Measurements from ENCODE around the gene PRDM16.

The PRDM16 gene

DNA sequence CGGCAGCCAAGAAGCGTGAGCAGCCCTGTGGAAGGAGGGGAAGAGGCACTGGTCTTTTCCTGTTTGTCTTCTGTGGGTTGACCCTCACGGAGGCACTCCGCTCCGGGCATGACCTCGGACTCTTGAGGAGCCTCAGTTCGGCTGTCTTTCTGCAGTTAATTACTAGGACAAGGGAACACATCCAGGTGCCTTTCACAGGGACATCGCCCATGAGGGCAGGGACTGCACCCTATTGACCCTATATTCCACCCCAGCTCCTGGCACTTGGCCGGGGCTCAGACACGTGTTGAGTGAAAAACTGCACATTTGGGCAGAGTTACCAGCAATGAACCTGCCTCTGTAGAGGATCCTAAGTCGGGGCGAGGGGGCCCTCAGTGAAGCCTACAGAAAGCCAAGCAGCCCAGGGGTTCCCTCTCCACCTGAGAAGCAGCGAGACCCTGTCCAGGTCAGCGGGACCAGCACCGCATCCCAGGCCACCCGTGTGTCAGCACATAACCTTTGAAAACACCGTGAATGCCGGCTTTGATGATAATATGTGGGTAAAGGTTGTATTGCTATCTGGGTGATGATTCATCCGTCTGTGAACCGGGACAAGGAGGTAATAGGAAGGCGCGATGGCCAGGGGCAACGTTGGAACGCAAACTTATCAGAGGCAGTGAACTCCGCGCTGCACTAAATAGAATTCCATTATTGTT, 224.0 kb downstream of the PRDM16 start:
- no peak for DNase-seq

DNA sequence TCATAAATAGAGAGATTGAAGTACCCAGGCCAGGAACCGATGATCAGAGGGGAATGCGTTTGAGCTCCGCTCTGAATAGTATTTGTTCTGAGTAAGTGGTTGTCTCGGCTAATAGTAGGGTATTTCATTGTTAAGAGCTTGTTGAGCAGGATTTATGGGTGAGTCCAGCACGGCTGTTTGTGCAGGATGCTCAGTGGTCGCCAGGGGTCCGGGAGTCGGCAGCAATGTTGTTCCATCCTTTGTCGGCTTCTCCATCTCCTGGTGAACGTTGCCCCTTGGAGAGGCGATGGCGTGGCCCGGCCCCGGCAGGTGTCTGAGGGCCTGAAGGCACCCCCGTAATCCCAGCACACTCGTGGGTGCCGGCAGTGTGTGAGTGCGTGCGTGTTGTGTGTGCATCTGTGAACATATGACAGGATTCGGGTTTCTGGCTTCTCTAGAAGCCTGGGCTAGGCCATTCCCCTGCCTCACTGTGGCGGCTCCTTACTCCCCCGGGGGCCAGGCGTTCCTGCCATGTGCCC, 224.6 kb downstream of the PRDM16 start:
- no peak for DNase-seq

DNA sequence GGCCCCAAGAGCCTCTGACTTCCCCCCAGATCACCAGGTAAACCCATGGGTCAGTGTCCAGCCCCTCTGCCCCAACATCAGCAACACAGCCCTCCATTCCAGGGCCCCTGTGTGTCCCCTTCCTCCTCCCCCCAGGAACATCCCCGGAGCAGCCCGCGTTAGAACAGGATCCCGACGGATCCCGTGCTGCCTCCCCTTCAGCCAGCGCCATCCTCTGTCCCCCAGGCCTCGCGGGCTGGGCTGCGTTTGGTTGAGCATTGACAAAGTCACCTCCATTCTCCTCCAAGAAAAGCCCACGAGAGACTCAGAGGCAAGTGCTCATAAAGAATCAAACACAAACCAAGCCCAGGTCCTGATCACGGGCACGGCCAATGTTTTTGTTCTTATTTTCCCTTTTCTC, 225.4 kb downstream of the PRDM16 start:
- DNase-seq, result no peak

DNA sequence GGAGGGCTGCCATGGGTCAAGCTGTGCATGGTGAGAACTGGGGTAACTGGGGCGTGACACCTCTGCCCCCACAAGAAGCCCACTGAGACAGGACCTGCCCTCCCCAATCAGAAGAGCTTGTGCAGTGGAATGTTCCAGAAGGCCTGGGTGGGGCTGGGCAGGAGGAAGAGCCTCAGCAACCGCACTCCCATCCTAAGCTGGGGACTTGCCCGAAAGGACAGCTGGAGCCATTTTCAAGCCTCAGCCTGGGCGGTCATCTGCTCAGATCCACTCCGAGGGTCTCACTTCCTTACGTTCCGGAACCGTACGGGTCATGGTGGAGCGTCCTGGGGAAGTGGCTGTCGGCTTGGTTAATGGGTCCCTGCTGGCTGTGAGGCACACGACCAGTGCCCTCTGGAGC, 226.8 kb downstream of the PRDM16 start:
- DNase-seq, result no peak

DNA sequence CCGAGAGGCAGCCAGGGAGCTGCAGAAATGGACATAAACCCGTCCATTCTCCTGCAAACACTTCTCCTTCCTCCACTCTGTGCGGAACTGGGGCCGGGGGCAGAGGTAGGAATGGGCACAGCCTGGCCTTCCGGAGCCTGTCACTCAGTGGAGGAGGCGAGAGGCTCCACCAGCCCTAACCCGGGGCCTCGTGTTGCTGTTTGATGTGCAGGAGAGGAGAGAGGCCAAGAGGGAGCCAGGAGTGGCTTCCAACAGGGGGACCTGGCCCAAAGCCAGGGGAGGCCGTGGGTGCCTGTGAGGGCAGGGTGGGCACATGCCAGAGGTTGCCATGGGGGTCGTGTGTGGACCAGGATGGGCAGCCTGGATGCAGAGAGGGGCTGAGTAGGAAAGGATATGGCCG, 227.3 kb downstream of the PRDM16 start:
- no peak for DNase-seq

DNA sequence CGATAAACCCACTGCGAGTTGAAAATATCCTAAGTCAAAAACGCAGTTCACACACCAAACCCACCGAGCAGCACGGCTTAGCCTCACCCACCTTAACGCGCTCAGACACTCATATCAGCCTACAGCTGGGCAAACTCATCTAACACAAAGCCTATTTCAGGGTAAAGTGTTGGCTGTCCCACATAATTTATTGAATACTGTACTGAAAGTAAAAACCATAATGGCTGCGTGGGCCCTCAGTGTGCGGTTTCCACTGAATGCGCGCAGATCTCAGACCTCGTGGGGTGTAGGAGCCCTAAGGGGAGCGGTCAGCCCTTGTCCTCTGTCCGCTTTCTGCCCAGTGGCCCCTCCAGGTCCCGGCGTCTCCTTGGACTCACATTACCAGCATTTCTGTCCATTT, 227.8 kb downstream of the PRDM16 start:
- DNase-seq, result no peak

DNA sequence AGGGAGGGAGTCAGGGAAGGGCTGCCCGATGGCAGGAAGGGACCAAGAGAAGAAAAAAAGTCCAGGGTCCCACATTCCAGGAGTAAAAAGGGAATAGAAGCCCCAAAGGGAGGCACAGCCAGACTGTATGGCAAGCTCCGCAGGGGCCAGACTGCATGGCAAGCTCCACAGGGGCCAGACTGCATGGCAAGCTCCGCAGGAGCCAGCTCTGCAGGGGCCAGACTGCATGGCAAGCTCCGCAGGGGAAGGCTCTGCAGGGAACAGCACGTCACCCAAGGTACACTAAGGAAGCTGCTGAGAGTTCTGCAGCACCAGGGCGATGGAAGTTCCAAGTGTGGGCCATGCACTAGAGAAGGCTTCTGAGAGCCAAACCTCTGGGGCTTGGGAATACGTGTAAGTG, 228.8 kb downstream of the PRDM16 start:
- DNase-seq, result no peak

DNA sequence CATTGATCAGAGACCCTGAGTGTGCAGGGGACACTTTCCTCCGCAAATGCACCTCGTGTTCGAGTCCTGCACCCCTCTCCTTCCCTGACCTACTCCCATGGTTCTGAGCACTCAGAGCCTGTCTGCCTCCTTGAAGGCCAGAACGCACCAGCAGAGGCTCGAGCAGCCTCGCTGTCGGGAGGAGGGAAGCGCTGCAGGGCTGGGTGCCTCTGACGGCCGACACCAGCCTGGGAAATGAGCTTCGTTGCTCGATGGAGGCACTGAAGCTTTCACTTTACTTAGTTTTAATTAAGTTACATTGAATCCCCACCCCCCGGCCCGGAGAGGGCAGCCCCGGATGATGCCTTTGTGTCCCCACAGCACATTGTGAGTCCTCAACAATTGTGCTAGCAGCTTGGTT, 229.2 kb downstream of the PRDM16 start:
- DNase-seq, result no peak

DNA sequence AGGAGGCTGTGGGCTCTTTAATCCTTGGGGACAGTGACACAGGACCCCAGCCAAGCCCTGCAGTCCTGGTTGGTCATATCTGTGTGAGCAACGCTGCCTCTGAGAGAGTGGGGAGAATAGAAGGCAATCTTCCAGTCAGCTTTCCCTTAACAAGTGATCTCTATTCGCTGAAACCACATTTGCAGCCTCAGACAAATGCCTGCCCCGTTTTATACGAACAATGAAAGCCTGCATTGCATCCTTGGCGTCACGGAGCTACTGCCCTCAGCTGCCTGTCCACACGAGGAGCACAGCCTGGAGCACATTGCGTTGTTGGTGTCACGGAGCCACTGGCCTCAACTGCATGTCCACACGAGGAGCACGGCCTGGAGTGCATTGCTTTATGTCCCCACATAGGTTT, 235.2 kb downstream of the PRDM16 start:
- DNase-seq, result no peak

DNA sequence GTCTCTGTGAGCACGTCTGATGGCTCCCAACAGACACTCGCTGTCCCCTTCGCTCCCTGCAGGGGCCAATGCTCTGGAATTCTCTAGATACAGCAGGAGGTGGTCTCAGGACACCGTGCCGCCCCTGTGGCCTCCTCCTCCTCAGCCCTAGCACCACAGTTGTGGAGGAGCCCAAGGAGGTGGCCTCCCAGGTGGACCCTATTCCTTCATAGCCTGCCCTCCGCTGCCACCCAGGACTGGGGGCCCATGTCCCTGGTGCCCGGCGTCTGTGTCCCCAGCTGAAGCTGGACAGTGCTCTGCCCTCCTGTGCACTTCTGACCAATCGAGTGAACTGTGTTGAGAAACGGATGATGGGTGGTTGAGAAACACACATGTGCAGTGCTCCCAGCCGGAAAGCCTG, 235.7 kb downstream of the PRDM16 start:
- DNase-seq, result no peak

DNA sequence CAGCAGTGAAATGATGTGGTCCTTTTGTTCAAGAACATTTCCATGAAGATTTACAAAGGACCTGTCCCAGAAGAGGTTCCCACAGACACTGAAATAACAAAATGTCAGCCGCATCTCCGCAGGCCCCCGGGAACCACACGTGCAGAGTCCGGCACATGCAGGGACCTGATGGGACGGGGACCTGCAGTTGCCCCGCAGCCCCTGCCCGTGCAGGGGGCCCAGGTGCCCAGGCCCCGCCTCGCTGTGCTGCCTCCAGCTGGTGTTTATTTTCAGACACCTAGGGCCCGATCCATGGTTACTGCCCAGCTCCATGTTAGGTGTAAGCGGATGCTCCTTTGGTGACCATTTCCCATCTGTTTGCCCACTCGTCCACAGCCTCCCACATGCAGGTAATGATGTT, 236.2 kb downstream of the PRDM16 start:
- no peak for DNase-seq

DNA sequence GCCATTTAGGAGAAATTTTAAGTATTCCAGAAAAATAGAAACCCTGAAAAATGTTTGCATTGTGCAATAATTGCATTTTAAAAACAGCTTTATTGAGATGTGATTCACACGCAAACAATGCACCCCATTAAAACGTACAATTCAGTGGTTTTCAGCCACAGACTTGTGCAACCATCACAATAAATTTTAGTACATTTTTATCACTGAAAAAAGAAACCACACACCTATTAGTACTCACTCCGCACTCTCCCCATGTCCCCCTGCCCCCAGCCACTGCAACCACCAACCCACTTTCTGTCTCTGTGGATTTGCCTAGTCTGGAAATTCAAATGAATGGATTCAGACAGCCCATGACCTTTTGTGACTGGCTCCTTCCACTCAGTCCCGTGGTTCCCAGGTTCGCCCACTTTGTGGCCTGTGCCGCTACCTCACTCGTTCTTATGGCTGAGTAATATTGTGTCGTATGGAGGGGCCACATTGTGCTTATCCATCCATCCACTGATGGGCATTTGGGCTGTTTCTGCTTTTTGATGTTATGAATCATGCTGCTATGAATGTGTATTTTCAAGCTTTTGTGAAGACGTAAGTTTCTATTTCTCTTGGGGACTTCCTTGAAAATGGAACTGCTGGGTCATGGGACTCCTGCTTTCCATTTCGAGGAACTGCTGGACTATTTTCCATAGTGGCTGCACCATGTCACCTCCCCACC, 237.7 kb downstream of the PRDM16 start:
- no peak for DNase-seq

DNA sequence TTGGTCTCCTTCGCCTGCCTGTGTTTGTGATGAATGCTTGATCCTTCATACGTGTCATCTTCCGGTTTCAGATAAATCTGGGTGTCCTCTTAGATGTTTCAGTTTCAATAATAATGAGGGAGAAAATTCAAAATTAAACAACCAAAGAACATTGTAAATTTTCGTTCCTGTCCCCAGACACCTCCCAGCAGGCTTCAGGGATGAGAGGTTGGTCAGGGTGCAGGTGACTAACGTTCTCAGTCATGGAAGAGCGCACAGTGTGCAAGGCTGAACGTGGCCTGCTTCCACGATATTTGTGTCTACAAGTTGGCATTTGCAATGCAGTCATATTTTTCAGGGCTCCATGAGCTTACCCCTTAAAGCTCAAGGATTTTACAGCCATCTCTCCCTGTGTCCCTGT, 238.4 kb downstream of the PRDM16 start:
- no peak for DNase-seq

DNA sequence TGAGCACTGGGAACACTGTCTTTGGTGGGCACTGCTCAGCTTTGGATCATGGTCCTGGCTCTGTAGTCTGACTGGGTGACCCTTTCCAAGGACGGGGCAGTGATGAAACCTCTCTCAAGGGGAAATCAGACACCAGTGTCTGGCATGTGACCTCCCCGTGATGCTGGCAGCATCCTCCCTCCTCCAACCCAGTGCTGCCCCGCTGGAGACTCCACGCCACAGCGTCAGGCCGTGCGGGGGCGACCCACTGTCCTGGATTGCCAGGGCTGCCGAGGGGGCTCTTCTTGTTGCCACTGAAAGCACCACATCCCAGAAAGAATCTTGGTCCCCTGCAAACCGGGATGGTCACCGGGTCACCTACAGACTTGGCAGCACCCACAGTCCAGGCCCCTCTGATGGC, 239.1 kb downstream of the PRDM16 start:
- DNase-seq, result no peak

DNA sequence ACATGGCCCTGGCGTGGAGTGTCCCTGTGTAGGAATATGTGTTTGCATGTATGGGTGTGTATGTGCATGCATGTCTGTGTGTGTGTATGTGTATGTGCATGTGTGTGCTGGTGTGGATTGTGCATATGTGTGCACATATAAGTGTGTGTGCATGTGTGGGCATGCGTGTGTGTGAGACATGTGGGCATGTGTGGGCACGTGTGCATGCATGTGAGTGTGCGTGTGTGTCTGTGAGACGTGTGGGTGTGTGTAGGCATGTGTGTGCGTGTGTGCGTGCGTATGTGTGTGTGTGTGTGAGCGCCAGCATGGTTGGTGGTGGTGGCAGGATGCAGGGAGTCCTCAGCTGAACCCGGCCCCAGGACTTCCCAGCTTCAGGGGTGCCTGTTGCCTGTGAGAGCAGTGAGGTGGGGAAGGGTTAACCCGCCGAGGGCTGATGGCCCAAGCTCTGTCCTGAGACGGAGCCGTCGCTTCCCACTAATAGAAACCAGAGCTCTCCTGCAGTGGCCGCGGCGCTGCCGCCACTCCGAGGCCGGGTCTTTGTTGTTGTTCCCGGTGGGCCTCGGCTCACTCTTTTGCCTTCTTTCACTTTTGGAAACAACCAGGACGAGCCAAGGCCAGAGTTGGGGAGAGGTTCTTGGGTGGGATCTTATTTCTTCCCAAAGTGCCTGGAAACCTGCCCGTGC, 241.9 kb downstream of the PRDM16 start:
- no peak for DNase-seq

DNA sequence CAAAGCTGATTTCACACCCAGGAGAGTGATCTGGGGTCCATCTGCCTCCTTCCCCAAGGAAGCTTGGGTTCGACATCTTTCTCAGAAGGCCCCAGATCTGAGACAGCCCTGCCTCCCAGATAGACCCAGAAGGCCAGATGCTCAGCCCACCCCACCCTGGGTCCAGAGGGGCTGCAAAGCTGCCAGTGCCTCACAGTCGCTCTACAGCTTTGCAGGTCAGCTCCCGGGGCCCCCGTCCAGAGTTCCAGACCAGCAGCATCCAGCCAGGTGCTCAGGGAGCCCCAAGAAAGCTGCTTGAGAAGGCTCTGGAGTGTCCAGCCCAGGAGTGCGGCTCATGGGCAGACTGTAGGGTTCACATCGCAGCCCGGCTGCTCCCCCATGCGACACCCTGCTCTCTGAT, 242.7 kb downstream of the PRDM16 start:
- DNase-seq, result no peak

DNA sequence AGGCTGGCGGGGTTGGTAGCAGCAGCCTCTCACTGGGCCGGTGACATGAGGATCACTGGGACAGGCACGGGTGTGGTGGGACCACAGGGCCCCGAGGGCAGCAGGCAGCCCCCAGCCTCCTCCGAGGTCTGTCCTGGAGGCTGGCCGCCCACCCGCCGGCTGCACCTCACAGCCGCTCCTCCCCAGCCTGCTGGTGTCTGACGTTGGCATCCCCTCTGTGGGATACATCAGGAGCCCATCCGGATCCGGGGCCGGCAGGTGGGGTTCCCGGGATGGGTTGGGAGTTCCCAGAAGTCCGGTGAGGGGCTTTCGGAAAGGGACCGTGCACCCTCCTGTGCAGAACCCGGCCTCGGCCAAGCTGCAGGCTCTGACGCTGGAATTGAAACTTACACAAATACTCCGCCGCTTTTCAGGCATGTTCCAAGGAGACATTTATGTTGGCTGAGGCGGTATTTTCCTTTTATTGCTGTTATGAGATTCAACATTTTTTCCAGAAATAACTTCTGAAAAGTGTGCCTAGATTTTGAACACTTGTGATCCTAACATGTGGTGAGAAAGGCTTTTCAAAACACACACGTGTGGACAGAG, 243.4 kb downstream of the PRDM16 start:
- DNase-seq, result no peak

DNA sequence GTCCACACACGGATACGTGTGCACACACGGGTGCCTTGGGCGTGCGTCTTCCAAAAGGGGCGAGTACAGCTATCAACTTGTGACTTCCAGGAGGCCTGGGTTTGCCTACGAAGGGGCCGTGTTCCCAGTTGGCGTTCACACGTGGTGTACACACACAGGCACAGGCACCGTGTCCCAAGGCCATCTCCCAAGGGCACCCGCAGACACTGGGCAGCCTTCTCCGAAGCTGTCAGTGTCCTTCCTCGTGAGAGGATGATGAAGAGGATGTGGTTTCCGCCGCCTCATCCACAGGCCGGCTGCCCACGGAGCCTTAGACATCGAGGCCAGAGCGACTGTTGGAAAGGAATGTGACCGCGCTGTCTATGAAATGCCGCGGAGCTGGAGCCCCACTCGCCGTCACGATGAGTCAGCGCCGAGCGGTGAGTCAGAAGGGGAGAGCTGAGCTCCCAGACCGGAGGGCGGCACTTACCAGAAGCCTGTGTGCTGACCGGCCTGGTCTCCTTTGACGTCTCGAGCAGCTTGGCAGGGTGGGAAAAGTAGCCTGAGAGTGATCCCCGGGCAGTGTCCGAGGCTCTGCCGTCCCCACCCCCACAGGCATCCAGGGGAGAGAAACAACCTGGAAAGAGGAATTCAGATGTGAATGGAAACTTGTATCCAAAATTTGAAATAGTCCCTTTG, 244.0 kb downstream of the PRDM16 start:
- DNase-seq, result no peak

DNA sequence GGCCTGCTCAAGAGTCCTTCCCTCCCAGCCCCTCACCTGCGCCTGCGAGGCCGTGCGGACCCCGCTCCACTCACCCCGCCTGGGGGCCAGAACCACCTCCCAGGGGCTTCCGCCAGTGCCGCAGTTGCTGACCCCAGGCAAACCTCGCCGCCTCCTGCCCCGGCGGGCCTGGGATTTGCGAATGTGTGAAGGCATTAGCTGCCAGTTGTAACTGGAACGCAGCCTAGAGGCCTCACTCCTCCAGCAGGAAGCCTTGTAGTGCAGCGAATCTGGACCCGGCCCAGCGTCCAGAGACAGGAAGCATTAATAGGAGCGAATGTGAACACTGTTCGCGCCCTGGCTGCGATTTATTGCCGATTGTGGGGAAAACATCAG, 244.6 kb downstream of the PRDM16 start:
- no peak for DNase-seq

DNA sequence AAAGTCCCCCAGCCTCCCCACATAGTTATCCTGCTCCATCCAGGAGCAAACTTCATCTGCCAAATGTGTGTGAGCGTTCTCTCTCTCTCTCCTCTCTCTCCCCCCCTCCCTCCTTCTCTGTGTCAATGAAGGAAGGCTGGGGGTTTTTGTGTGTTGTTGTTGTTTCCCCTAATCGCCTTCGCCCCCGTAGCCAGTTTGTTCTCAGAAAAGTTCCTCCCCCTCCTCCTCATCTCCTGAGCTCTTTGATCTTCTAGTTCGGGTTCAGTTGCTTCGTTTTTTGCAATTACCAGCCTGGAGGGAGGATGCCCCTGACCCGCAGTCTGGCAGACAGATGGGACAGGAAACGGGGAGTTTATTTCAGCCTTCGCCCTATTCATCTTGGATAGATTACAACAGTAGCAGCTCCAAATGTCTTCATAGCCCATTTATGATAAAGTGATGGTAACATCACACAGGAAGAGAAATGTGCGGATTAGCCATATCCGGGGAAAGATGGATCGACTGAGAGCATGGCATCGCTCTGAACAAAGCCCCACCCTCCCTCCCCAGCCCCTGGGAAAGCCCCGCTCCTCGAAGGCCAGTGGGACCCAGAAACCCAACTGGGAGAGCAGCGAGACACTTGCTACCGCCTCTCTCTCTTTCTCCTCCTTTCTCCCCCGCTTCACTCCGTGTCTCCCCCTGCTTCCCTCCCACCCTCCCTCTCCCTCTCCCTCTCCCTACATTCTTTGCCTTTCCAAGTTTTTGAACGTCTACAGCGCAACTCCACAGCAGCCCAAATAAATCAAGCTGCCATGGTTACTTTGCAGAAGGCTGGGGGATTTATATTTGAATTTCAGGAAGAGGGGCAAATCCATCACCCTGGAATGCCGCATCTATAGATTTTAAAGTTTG, 245.7 kb downstream of the PRDM16 start:
- DNase-seq, result no peak

DNA sequence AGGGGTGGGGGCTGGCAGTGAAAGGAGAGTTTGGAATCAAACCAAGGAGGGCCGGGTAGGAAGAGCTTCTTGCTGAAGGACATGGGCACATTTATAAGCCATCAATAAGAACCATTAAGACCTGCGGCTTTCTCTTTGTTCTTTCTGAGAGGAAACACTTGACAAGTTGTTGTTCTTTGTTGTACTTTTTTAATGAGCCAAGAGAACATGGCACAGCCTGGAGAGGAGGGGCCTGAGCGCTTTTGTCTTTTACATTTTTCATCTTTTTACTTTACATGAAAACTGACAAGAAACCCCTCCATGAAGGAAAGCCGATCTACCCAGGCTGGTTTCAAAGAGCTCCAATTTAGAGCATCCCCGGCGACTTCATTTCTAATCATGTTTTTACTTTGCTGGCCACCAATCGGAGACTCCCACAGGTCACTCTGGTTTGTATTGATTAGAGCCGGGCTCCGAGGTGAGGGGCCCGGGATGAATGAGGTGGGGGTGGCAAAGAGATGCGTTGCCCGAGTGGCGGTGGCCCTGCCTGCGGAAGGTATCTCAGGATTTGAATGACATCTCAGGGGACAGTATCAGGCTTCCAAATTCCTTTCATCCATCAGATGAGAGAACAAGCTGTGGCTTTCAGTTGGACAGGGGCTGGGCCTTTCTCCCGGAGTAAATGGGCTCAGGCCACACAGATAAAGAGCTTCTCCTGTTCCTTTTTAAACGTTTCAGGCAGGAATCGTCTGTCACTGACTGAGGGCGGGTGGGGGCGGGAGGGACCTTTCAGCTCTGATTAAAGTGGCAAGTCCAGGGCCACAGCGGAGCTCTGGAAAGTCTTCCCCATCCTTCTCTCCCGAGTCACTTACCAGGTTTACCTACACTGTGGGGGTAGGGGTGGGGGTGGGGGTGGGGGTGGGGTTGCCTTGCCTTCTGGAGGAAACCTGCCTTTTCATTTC, 246.7 kb downstream of the PRDM16 start:
- no peak for DNase-seq

All from SIG-M5 (cell line).